Measurements from ENCODE around the gene LPGAT1. TPM values are rescaled to one million over a fixed set of nuclear protein-coding genes. Genes with fewer than 3 reads are reported as not detected.

The LPGAT1 gene
- total RNA-seq, 1 experiment from 2014 or later, result 20.2 TPM

DNA sequence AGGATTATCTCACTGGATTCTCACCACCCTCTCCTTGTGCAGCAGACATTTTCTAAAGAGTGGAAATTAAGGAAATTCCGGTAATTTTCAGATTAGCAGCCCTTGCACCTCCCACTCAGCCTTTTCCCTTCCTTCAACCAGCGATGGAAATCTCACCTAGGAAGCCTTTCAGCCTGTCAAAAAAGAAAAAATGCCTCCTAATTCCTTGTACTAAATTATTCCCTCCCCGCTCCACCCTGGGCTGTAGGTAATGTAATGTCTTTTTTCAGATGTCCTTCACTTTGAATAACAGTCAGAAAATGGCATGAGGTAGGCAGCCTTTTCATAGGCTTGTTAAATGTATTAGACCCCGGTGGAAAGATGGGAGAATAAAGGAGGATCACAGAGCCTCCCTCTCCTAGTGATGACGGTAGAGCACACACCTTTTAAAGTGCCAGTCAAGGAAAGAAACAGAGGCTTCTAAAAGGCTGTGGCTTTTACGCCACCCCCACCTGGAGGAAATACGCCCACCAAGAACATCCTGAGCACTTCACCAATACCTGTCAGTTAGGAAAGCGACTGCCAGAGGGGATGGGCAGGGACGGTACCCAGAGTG, 92.4 kb downstream of the LPGAT1 start:
- Histone ChIP-seq H3K4me3 (ENCODE audit: insufficient read depth, low read depth, low read length) (no peak overlapping the region), H3K36me3 (replicated peaks; ENCODE audit: control insufficient read depth, insufficient read depth, low read length) (no peaks in the 10 kb centered on the region), H3K27me3 (ENCODE audit: control insufficient read depth, insufficient read depth, low read length) (peaks cover 3% of the 10 kb centered on the region; the same call in 1 of the 2 replicates)
- DNase-seq, result no peak

DNA sequence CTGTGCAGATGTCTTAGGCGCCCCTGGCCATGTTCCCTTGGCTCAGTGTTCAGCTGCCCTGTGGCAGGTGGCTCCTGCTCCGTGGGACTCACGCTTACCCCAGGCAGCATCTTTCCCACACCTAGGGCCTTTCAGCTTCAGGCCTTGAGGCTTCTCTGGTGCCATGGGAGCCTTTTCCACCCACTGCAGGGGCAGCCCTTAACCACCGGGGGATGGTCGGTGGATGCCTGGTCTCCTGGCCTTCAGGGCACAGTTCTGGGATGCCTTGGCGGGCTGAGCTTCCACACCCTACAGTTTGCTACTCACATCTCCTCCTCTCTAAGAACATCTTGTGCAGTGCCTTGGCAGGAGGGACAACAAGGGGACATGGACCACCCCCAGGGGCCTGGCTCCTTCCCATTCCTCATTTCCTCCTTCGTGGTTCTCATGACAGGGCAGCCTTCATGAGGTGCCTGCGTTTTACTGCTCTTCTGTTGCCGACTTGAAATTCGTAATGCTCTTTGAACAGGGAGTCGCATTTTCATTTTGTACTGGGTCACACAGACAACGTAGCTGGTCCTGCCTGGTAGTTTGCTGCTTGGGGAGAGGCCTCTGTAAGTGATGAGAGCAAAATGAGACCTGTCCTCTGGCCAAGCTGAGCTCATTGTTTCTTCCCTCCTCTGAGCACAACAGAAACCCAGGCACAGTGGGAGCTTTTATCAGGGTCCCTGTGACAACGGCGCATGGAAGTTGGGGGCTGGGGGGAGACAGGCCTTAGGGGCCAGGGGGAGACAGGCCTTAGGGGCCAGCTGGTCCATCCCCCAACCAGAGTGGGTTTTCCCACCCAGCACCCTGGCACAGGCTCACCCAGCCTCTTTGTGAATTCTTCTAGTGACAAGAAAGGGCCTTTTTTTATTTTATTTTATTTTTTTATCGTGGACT, 93.2 kb downstream of the LPGAT1 start:
- H3K36me3 ChIP-seq (replicated peaks; ENCODE audit: control insufficient read depth, insufficient read depth, low read length), result no peaks in the 10 kb centered on the region
- no peak for DNase-seq
- H3K4me3 ChIP-seq (ENCODE audit: insufficient read depth, low read depth, low read length), result no peak overlapping the region
- peaks cover 3% of the 10 kb centered on the region; the same call in 1 of the 2 replicates for H3K27me3 ChIP-seq (ENCODE audit: control insufficient read depth, insufficient read depth, low read length)

DNA sequence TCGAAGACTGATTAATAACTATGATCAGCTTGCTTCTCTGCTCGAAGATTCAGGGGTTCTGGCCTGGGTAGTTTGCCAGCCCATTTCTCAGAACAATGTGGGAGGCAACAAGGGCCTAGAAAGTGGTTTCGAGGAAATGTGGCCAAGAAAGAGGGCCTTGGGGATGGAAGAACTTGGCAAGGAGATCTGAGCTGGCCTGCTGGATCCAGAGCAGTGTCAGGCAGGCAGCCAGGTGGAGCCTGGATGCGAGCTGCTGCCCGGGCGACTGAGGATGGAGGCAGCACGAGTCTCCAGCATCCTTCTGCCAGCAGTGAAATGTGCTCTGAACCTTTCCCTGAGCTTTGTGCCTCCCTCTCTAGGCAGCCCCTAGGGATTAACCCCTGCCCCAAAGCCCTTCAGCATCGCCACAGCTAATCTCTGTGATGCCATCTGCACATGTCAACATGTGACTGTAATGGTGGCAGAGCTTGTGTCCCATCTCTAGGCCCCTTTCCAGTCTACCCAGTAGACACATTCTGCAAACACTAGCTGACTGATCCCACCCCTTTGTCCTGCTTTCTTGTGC, 94.1 kb downstream of the LPGAT1 start:
- DNase-seq, result no peak
- Histone ChIP-seq H3K36me3 (replicated peaks; ENCODE audit: control insufficient read depth, insufficient read depth, low read length) (no peaks in the 10 kb centered on the region), H3K27me3 (ENCODE audit: control insufficient read depth, insufficient read depth, low read length) (peaks cover 3% of the 10 kb centered on the region; the same call in 1 of the 2 replicates), H3K4me3 (ENCODE audit: insufficient read depth, low read depth, low read length) (no peak overlapping the region)

DNA sequence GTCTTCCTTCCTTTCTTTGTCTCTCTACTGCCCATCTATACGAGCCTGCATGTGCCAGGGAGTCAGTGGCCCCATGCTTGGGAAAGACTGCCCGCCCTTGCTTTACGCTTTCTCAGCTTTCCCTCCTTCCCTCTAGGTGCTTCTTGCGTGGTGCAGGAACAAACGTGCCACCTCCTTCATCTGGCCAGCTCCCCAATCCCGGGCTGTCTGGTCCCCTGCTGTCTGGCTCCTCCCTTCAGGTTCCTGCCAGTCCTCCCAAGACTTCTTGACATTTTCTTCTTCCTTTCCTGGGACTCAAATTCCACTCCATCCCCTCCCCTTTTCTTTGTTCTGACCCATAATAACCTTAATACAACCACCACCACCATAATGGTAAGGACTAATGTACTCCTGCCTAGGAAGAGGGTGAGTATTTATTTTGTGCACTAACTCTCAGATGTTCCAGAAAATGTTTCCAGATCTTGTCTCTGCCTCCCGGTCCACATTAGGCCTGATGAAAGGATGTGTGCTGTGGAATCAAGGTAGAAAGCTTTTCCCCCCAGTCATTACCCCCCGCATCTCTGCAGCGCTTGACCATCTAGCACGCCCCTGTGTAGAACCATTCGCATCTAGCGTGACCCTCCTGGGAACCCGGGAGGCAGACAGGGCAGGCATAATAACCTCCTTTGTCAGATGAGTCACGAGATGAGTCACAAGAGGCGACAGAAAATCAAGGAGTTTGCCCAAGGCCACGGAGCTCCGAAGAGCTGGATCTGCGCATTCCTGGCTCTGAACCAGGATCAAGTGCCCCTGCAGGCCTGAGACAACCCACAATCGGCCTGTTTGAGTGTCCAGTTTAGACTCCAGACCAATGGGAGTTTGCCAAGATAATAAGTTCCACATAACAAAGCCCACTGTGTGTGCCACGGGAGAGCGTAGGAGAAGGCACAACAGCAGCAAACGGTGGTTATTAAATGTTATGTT, 95.1 kb downstream of the LPGAT1 start:
- DNase-seq, result peak; percentile 23
- no peaks in the 10 kb centered on the region for H3K36me3 ChIP-seq (replicated peaks; ENCODE audit: control insufficient read depth, insufficient read depth, low read length)
- no peak overlapping the region for H3K4me3 ChIP-seq (ENCODE audit: insufficient read depth, low read depth, low read length)
- H3K27me3 ChIP-seq (ENCODE audit: control insufficient read depth, insufficient read depth, low read length), result peaks cover 3% of the 10 kb centered on the region; the same call in 1 of the 2 replicates

DNA sequence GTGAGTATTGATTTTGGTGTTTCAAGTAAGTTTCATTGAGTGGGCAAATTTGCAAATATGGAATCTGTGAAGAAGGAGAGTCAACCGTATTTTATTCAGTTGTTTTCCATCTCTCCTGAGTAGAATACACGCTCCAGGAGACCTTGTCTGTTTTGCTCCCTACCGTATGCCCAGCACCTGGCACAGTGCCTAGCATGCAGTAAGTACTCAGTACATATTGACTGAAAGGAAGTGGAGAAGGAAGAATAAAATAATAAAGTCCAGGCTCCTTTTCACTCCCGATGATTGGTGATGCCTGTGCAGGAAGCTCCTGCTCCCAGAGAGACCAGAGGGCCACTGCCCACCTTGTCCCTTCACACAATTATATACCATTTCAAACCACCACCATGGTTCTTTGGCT, 95.8 kb downstream of the LPGAT1 start:
- H3K36me3 ChIP-seq (replicated peaks; ENCODE audit: control insufficient read depth, insufficient read depth, low read length), result no peaks in the 10 kb centered on the region
- no peak for DNase-seq
- no peak overlapping the region for H3K4me3 ChIP-seq (ENCODE audit: insufficient read depth, low read depth, low read length)
- H3K27me3 ChIP-seq (ENCODE audit: control insufficient read depth, insufficient read depth, low read length), result peaks cover 3% of the 10 kb centered on the region; the same call in 1 of the 2 replicates

DNA sequence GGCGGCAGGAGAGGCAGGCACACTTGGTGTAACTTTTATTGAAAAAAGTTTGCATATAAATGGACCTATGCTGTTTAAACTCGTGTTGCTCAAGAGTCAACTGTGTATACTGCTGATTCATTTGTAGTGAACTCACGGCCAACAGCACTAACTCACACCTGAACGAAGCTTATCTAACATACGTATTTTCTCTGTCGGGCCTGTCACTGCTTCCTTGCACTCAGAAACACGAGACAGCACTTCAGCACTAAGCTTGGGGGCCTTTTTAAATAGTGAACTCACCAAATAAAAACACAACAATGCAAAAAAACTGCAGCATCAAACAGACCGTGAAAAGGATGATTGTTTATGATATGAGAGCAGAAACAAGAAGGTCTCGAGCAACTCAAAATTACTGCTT, 96.2 kb downstream of the LPGAT1 start:
- Histone ChIP-seq H3K4me3 (ENCODE audit: insufficient read depth, low read depth, low read length) (no peak overlapping the region), H3K36me3 (replicated peaks; ENCODE audit: control insufficient read depth, insufficient read depth, low read length) (no peaks in the 10 kb centered on the region), H3K27me3 (ENCODE audit: control insufficient read depth, insufficient read depth, low read length) (peaks cover 3% of the 10 kb centered on the region; the same call in 1 of the 2 replicates)
- DNase-seq, result no peak

DNA sequence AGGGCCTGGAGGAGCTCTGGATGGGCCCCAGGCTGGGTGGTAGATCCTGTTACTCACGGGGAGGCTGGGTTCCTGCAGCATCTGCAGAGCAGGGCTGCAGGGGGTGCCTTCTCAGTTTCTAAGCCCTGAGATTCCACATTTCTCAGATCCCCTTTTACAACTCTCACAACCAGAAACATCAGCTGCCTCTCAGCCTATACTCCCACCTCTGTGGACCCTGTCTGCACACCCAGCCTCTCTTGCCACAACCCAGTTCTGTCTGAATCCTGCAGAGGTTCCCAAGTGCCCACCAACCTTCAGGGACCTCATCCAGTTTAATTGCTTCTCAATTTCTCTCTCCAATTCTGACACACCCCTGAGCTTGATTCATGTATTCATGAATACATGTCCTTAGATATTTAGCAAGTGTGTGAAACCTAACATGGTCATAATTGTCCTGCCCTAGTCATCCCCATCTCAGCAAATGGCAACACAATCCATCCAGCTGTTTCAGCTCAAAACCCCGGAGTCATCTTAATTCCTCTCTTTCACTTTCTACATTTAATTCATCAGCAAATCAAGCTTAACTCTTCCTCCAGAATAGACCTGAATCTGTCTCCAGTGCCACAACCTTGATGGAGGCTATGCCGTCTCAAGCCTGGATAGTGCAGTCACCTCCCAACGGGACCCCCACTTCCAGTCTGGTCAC, 98.1 kb downstream of the LPGAT1 start:
- Histone ChIP-seq H3K36me3 (replicated peaks; ENCODE audit: control insufficient read depth, insufficient read depth, low read length) (no peaks in the 10 kb centered on the region), H3K27me3 (ENCODE audit: control insufficient read depth, insufficient read depth, low read length) (peaks cover 3% of the 10 kb centered on the region; the same call in 1 of the 2 replicates), H3K4me3 (ENCODE audit: insufficient read depth, low read depth, low read length) (no peak overlapping the region)
- DNase-seq, result no peak

DNA sequence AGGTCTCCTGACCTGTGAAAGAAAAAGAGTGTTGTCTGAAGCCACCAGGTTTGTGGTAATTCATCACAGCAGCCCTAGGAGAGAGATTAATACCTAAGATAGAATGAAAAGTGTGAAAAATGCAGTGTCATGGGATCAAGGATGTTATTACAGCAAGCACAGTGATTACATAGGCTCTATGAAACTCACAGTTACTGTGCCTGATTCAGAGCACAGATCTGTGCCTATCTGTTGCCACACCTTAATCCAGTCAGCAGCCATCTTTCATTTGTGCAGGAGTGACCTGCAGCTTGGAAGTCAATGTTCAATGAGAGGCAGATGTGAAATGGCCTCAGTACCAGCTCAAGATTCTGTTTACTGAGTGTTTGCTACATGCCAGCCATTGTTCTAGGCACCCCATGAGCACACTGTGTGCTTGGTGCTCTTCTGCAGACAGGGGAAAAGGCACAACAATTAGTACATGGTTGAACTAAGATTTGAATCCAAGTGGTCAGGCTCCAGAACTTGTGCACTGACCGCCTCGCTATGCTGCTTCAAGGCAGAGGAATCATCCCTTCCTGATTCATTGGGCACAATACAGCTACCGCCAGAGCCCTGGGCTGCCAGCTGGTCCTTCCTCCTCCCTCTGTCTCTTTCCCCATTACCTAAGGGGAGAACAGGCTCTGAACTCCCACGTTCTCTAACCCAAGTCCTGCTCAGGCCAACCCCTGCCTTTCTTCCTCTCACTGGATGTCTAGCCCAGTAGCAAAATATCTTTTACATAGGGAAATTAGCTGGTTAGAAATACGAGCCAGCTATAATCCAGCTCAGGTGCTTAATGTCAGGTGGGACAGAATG, 98.9 kb downstream of the LPGAT1 start:
- H3K27me3 ChIP-seq (ENCODE audit: control insufficient read depth, insufficient read depth, low read length), result peaks cover 3% of the 10 kb centered on the region; the same call in 1 of the 2 replicates
- no peak overlapping the region for H3K4me3 ChIP-seq (ENCODE audit: insufficient read depth, low read depth, low read length)
- no peaks in the 10 kb centered on the region for H3K36me3 ChIP-seq (replicated peaks; ENCODE audit: control insufficient read depth, insufficient read depth, low read length)
- no peak for DNase-seq

DNA sequence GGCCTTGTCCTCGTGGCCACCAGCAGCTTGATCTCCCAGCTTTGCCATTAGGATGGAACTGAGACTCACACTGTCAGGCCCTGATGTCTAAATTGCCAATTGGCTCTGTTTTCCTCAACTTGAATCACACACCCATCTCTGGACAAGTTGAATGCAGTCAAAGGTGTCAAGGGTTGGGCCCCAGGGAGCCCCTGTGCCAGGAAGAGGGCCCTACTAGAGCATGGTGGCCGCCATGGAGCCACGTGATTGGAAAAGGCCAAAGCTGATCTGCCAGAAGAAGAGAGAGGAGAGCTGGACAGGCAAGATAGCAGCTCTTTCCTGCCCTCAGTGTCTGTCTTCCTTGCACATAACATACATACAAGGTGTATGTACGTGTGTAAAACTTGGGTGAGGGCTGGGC, 100.2 kb downstream of the LPGAT1 start:
- H3K27me3 ChIP-seq (ENCODE audit: control insufficient read depth, insufficient read depth, low read length), result no peaks in the 10 kb centered on the region
- no peaks in the 10 kb centered on the region for H3K36me3 ChIP-seq (replicated peaks; ENCODE audit: control insufficient read depth, insufficient read depth, low read length)
- DNase-seq, result no peak
- no peak overlapping the region for H3K4me3 ChIP-seq (ENCODE audit: insufficient read depth, low read depth, low read length)

DNA sequence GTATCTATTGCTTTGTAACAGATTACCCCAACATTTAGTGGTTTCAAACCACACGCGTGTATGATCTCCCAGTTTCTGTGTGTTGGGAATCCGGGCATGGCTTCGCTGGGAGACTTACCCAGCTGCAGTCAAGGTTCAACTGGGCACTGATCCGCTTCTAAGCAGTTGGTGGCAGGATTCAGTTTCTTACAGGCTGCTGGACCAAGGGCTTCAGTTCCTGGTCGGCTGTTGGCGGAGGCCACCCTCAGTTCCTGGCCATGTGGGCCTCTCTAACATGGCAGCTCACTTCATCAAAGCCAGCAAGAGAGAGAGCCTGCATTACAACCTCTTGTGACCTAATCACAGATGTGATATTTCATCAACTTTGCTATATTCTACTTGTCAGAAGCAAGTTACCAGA, 101.3 kb downstream of the LPGAT1 start:
- no peak for DNase-seq
- Histone ChIP-seq H3K4me3 (ENCODE audit: insufficient read depth, low read depth, low read length) (no peak overlapping the region), H3K27me3 (ENCODE audit: control insufficient read depth, insufficient read depth, low read length) (no peaks in the 10 kb centered on the region), H3K36me3 (replicated peaks; ENCODE audit: control insufficient read depth, insufficient read depth, low read length) (no peaks in the 10 kb centered on the region)

DNA sequence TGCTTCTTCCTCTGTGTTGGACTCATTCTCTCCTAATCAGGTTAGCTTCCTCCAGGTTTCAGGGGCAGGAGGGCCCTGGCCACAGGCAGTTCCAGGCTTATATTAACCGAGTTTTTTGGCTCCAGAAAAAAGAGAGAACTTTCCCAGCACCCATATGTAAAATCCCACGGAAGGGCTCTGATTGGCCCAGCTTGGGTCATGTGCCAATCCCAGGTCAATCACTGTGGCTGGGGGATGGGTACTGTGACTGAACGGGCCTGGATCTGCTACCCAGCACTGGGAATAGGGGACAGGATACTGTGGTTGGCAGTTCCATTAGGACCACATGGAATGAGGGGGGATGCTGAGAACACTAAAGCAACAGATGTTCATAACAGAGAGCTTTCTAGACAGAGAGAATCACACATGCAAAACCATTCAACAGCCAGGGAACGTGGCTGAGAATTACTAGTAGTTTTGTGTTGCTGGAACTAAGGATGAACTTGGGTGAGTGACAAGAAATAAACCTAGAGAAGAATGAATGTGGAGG, 104.0 kb downstream of the LPGAT1 start:
- no peaks in the 10 kb centered on the region for H3K27me3 ChIP-seq (ENCODE audit: control insufficient read depth, insufficient read depth, low read length)
- no peak overlapping the region for H3K4me3 ChIP-seq (ENCODE audit: insufficient read depth, low read depth, low read length)
- no peak for DNase-seq
- no peaks in the 10 kb centered on the region for H3K36me3 ChIP-seq (replicated peaks; ENCODE audit: control insufficient read depth, insufficient read depth, low read length)

DNA sequence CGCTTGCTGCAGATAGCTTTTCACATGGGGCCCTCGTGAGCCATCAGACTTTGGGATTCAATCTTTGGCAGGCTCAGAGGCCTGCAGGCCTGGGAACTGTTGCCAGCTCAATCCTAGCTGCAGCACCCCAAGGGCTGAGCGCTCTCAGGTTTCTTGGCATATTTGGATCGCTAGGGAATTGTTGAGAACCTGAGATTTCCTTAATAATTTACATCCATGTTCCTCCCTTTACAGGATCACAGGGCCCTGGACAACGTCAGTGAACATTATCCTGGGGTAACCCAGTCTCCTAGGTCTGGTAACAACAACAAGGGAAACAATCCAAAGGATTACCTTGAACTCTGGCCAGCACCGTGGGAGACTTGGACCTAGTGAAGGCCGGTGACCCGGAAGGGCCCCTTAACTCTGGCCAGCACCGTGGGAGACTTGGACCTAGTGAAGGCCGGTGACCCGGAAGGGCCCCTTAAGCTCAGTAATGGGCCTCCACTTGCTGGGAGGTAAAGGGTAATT, 105.8 kb downstream of the LPGAT1 start:
- no peak for DNase-seq
- Histone ChIP-seq H3K36me3 (replicated peaks; ENCODE audit: control insufficient read depth, insufficient read depth, low read length) (no peaks in the 10 kb centered on the region), H3K27me3 (ENCODE audit: control insufficient read depth, insufficient read depth, low read length) (no peaks in the 10 kb centered on the region), H3K4me3 (ENCODE audit: insufficient read depth, low read depth, low read length) (no peak overlapping the region)

DNA sequence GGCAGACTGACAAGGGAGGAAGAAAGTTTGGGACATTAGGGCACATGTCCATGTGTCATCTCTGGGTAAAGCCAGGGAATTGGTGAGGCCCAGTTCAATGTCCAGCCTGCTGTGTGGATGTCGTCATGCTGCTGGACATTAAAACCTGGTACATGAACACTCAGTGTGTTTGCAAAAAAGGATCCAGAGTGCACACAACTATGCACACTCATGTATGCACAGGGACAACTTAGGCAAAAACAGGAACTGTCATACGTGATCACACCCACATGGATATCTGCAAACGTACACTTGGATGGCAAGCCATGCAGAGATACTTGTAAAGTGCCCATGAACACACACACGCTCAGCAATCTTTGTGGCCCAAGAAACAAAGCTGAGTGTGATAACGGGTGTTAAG, 107.3 kb downstream of the LPGAT1 start:
- no peak for DNase-seq
- Histone ChIP-seq H3K4me3 (ENCODE audit: insufficient read depth, low read depth, low read length) (no peak overlapping the region), H3K27me3 (ENCODE audit: control insufficient read depth, insufficient read depth, low read length) (no peaks in the 10 kb centered on the region), H3K36me3 (replicated peaks; ENCODE audit: control insufficient read depth, insufficient read depth, low read length) (no peaks in the 10 kb centered on the region)
